Measurements from ENCODE around the gene FAM149A. TPM values are rescaled to one million over a fixed set of nuclear protein-coding genes. Genes with fewer than 3 reads are reported as not detected.

Gene FAM149A
- total and polyA plus RNA-seq, 2 experiments from 2014 or later, result 10.8 to 13.3 TPM

DNA sequence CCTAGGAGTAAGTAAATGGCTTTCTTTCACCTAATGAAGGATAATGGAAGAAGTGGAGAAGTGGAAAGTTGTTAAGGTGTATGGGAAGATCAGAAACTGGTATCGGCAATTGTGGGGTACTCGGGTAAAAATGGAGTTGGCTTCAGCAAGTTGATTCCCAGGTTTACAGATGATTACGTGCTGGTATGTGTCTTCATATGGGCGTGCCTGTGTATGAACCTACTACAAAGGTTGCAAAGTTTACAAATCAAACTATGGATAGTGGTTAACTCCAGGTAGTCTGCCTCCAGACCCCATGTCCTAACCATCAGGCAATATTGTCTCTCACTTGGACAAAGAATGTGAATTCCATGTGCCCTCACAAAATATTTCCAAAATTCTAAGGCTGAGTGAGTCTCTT is 34.8 kb upstream of the FAM149A start (continued):
- TF ChIP-seq, protein P1, sequence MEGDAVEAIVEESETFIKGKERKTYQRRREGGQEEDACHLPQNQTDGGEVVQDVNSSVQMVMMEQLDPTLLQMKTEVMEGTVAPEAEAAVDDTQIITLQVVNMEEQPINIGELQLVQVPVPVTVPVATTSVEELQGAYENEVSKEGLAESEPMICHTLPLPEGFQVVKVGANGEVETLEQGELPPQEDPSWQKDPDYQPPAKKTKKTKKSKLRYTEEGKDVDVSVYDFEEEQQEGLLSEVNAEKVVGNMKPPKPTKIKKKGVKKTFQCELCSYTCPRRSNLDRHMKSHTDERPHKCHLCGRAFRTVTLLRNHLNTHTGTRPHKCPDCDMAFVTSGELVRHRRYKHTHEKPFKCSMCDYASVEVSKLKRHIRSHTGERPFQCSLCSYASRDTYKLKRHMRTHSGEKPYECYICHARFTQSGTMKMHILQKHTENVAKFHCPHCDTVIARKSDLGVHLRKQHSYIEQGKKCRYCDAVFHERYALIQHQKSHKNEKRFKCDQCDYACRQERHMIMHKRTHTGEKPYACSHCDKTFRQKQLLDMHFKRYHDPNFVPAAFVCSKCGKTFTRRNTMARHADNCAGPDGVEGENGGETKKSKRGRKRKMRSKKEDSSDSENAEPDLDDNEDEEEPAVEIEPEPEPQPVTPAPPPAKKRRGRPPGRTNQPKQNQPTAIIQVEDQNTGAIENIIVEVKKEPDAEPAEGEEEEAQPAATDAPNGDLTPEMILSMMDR (conservative IDR thresholded peaks at IDR 0.05; ENCODE audit: low read depth in 2 of 2), result no peak

DNA sequence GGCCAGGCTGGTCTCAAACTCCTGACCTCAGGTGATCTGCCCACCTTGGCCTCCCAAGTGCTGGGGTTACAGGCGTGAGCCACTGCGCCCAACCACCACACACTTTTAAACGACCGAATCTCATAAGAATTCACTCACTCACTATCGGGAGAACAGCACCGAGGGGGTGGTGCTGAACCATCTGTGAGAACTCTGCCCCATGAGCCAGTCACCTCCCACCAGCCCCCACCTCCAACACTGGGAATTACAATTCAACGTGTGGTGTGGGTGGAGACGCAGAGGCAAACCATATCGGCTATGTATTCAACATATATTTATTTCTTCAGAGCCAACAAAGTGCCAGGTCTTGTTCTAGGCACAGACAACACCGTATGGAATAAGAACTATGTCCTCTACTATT is 32.0 kb upstream of the FAM149A start:
- no peaks in the 10 kb centered on the region for H3K9me2 ChIP-seq (ENCODE audit: insufficient read depth)
- H3K4me1 ChIP-seq (ENCODE audit: insufficient read depth), result peaks cover 9% of the 10 kb centered on the region; the same call in 1 of the 2 replicates
- Mint-ChIP-seq H3K4me1 (peaks cover 10% of the 10 kb centered on the region), H3K27me3 (ENCODE audit: insufficient read depth, low read depth, poor library complexity) (no peaks in the 10 kb centered on the region), H3K9me3 (no peaks in the 10 kb centered on the region), H3K27ac (no peak overlapping the region), H3K4me3 (no peak overlapping the region), H3K36me3 (ENCODE audit: low read depth) (no peaks in the 10 kb centered on the region)
- ATAC-seq (no peak), DNase-seq (ENCODE audit: low spot score) (no peak)
- H3K79me2 ChIP-seq (replicated peaks; ENCODE audit: insufficient read depth), result no peaks in the 10 kb centered on the region
- H3K27ac ChIP-seq (ENCODE audit: low read depth), result no peak overlapping the region
- no peak overlapping the region for H3K4me2 ChIP-seq
- no peaks in the 10 kb centered on the region for H3K27me3 ChIP-seq (ENCODE audit: insufficient read depth)
- H3F3A ChIP-seq (replicated peaks; ENCODE audit: low read depth), result no peaks in the 10 kb centered on the region
- H2AFZ ChIP-seq, result no peak overlapping the region
- H3K36me3 ChIP-seq (ENCODE audit: insufficient read depth), result no peaks in the 10 kb centered on the region
- H4K20me1 ChIP-seq (replicated peaks; ENCODE audit: insufficient read depth), result no peaks in the 10 kb centered on the region
- no peak overlapping the region for H3K4me3 ChIP-seq
- TF ChIP-seq JUNB (IDR thresholded peaks at IDR 0.05; ENCODE audit: unreplicated experiment) (no peak), STAT1 (IDR thresholded peaks at IDR 0.05; ENCODE audit: unreplicated experiment) (no peak), CREB1 (CRISPR knock-in tag; IDR thresholded peaks at IDR 0.05; ENCODE audit: low read depth) (no peak), ZNF114 (CRISPR knock-in tag; IDR thresholded peaks at IDR 0.05) (no peak), ZNF331 (CRISPR knock-in tag; IDR thresholded peaks at IDR 0.05; ENCODE audit: low read depth) (no peak), EZH2 (IDR thresholded peaks at IDR 0.05; ENCODE audit: low read depth, unreplicated experiment) (no peak), POLR2AphosphoS5 (IDR thresholded peaks at IDR 0.05; ENCODE audit: low read depth) (no peak)
- TF ChIP-seq, protein P2, sequence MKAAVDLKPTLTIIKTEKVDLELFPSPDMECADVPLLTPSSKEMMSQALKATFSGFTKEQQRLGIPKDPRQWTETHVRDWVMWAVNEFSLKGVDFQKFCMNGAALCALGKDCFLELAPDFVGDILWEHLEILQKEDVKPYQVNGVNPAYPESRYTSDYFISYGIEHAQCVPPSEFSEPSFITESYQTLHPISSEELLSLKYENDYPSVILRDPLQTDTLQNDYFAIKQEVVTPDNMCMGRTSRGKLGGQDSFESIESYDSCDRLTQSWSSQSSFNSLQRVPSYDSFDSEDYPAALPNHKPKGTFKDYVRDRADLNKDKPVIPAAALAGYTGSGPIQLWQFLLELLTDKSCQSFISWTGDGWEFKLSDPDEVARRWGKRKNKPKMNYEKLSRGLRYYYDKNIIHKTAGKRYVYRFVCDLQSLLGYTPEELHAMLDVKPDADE (IDR thresholded peaks at IDR 0.05), result no peak
- TF ChIP-seq, protein P3, sequence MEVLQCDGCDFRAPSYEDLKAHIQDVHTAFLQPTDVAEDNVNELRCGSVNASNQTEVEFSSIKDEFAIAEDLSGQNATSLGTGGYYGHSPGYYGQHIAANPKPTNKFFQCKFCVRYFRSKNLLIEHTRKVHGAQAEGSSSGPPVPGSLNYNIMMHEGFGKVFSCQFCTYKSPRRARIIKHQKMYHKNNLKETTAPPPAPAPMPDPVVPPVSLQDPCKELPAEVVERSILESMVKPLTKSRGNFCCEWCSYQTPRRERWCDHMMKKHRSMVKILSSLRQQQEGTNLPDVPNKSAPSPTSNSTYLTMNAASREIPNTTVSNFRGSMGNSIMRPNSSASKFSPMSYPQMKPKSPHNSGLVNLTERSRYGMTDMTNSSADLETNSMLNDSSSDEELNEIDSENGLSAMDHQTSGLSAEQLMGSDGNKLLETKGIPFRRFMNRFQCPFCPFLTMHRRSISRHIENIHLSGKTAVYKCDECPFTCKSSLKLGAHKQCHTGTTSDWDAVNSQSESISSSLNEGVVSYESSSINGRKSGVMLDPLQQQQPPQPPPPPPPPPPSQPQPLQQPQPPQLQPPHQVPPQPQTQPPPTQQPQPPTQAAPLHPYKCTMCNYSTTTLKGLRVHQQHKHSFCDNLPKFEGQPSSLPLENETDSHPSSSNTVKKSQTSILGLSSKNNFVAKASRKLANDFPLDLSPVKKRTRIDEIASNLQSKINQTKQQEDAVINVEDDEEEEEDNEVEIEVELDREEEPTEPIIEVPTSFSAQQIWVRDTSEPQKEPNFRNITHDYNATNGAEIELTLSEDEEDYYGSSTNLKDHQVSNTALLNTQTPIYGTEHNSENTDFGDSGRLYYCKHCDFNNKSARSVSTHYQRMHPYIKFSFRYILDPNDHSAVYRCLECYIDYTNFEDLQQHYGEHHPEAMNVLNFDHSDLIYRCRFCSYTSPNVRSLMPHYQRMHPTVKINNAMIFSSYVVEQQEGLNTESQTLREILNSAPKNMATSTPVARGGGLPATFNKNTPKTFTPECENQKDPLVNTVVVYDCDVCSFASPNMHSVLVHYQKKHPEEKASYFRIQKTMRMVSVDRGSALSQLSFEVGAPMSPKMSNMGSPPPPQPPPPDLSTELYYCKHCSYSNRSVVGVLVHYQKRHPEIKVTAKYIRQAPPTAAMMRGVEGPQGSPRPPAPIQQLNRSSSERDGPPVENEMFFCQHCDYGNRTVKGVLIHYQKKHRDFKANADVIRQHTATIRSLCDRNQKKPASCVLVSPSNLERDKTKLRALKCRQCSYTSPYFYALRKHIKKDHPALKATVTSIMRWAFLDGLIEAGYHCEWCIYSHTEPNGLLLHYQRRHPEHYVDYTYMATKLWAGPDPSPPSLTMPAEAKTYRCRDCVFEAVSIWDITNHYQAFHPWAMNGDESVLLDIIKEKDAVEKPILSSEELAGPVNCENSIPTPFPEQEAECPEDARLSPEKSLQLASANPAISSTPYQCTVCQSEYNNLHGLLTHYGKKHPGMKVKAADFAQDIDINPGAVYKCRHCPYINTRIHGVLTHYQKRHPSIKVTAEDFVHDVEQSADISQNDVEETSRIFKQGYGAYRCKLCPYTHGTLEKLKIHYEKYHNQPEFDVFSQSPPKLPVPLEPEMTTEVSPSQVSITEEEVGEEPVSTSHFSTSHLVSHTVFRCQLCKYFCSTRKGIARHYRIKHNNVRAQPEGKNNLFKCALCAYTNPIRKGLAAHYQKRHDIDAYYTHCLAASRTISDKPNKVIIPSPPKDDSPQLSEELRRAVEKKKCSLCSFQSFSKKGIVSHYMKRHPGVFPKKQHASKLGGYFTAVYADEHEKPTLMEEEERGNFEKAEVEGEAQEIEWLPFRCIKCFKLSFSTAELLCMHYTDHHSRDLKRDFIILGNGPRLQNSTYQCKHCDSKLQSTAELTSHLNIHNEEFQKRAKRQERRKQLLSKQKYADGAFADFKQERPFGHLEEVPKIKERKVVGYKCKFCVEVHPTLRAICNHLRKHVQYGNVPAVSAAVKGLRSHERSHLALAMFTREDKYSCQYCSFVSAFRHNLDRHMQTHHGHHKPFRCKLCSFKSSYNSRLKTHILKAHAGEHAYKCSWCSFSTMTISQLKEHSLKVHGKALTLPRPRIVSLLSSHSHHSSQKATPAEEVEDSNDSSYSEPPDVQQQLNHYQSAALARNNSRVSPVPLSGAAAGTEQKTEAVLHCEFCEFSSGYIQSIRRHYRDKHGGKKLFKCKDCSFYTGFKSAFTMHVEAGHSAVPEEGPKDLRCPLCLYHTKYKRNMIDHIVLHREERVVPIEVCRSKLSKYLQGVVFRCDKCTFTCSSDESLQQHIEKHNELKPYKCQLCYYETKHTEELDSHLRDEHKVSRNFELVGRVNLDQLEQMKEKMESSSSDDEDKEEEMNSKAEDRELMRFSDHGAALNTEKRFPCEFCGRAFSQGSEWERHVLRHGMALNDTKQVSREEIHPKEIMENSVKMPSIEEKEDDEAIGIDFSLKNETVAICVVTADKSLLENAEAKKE (CRISPR knock-in tag; IDR thresholded peaks at IDR 0.05), result no peak
- TF ChIP-seq, protein P4, sequence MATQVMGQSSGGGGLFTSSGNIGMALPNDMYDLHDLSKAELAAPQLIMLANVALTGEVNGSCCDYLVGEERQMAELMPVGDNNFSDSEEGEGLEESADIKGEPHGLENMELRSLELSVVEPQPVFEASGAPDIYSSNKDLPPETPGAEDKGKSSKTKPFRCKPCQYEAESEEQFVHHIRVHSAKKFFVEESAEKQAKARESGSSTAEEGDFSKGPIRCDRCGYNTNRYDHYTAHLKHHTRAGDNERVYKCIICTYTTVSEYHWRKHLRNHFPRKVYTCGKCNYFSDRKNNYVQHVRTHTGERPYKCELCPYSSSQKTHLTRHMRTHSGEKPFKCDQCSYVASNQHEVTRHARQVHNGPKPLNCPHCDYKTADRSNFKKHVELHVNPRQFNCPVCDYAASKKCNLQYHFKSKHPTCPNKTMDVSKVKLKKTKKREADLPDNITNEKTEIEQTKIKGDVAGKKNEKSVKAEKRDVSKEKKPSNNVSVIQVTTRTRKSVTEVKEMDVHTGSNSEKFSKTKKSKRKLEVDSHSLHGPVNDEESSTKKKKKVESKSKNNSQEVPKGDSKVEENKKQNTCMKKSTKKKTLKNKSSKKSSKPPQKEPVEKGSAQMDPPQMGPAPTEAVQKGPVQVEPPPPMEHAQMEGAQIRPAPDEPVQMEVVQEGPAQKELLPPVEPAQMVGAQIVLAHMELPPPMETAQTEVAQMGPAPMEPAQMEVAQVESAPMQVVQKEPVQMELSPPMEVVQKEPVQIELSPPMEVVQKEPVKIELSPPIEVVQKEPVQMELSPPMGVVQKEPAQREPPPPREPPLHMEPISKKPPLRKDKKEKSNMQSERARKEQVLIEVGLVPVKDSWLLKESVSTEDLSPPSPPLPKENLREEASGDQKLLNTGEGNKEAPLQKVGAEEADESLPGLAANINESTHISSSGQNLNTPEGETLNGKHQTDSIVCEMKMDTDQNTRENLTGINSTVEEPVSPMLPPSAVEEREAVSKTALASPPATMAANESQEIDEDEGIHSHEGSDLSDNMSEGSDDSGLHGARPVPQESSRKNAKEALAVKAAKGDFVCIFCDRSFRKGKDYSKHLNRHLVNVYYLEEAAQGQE (IDR thresholded peaks at IDR 0.05; ENCODE audit: unreplicated experiment), result no peak
